Left hindlimb (tissue), 1 donor: ENCODE measurements around the gene SKIC2.
"Not testable (repeated sequence)": the region's sequence is repeated elsewhere in the genome, so short reads cannot be mapped to it uniquely, and the experiment has no call there.

Experiments
- DNase-seq: peaks from one replicate; pipeline ENCODE4 v3.0.0-alpha.2; 2018

Gene SKIC2

GRCh38 chr6:31958741-31959739 lies at the start of gene SKIC2, which contains the start of gene NELFE:
Gene SKIC2 (plus strand): TSS chr6:31959175. CDS start chr6:31959193, 18 bp downstream.
Gene NELFE (minus strand): TSS chr6:31958971. CDS start chr6:31958446, 525 bp downstream.
- peak; percentile 99 for DNase-seq

- DNase-seq: not testable (repeated sequence)
These were observed 49.7 kb upstream of the SKIC2 start for GRCh38 chr6:31909298-31909697.

GRCh38 chr6:31911826-31912585 lies 47.0 kb upstream of the SKIC2 start:
- DNase-seq: no peak

GRCh38 chr6:31915351-31915750 lies 43.6 kb upstream of the SKIC2 start:
- DNase-seq: no peak

- no peak for DNase-seq
These were observed 43.2 kb upstream of the SKIC2 start for GRCh38 chr6:31915756-31916155.

GRCh38 chr6:31918069-31918720 lies 40.8 kb upstream of the SKIC2 start:
- no peak for DNase-seq

GRCh38 chr6:31919624-31920303 lies 39.2 kb upstream of the SKIC2 start:
- DNase-seq: no peak

GRCh38 chr6:31920811-31921210 lies 38.2 kb upstream of the SKIC2 start:
- no peak for DNase-seq

GRCh38 chr6:31922942-31923341 lies 36.0 kb upstream of the SKIC2 start:
- DNase-seq: no peak

- DNase-seq: no peak
These were observed 31.6 kb upstream of the SKIC2 start, which contains the start of gene C2 for GRCh38 chr6:31927242-31927862. Gene C2 (plus strand): TSS chr6:31927717. CDS start chr6:31927753, 36 bp downstream.

GRCh38 chr6:31927863-31928671 lies 30.9 kb upstream of the SKIC2 start:
- no peak for DNase-seq

GRCh38 chr6:31928672-31928939 lies 30.4 kb upstream of the SKIC2 start:
- no peak for DNase-seq

GRCh38 chr6:31930962-31931361 lies 28.0 kb upstream of the SKIC2 start:
- no peak for DNase-seq

GRCh38 chr6:31932137-31932536 lies 26.8 kb upstream of the SKIC2 start:
- not testable (repeated sequence) for DNase-seq

- DNase-seq: no peak
These were observed 25.4 kb upstream of the SKIC2 start for GRCh38 chr6:31933537-31933936.

GRCh38 chr6:31935021-31935420 lies 24.0 kb upstream of the SKIC2 start:
- no peak for DNase-seq

GRCh38 chr6:31935823-31936222 lies 23.2 kb upstream of the SKIC2 start:
- no peak for DNase-seq

- DNase-seq: no peak
These were observed 18.7 kb upstream of the SKIC2 start for GRCh38 chr6:31940256-31940664.

GRCh38 chr6:31943742-31944141 lies 15.2 kb upstream of the SKIC2 start:
- no peak for DNase-seq

- no peak for DNase-seq
These were observed 13.8 kb upstream of the SKIC2 start for GRCh38 chr6:31945154-31945506.
